Right atrium auricular region (tissue), 2 donors: Measurements from ENCODE around the gene NAALADL2. TPM values are rescaled to one million over a fixed set of nuclear protein-coding genes. Genes with fewer than 3 reads are reported as not detected.

ENCODE experiments used
- DNase-seq: peaks from one replicate; pipeline ENCODE4 v3.0.0-alpha.2; 2019; ENCODE audit warnings: low spot score
- H3K27ac ChIP-seq, 2 donors: fragments of 200-600 bp; sonication (generic); 1 replicate in 1 of 2; 2 replicates in 1 of 2; pipeline ENCODE4 v1.5.1; 2016 to 2019
- H3K27me3 ChIP-seq, 2 donors: fragments of 200-600 bp; sonication (generic); one replicate each; pipeline versions ENCODE4 v1.5.1 to v1.6.0; 2017 to 2019
- H3K36me3 ChIP-seq: fragments of 200-600 bp; sonication (generic); one replicate; pipeline ENCODE4 v1.5.1; 2016
- H3K4me1 ChIP-seq, 2 donors: fragments of 200-600 bp; sonication (generic); one replicate each; pipeline versions ENCODE4 v1.5.1 to v1.6.0; 2017 to 2019
- H3K4me3 ChIP-seq, 2 donors: fragments of 200-600 bp; sonication (generic); 1 replicate in 1 of 2; 2 replicates in 1 of 2; pipeline ENCODE4 v1.5.1; 2017 to 2019; ENCODE audit warnings: mild to moderate bottlenecking in 1 of 2, moderate library complexity in 1 of 2
- H3K9me3 ChIP-seq, 2 donors: fragments of 200-600 bp; sonication (generic); one replicate each; pipeline ENCODE4 v1.5.1; 2019
- CTCF ChIP-seq, 2 donors: fragments of 200-600 bp; sonication (generic); IDR thresholded peaks; one replicate each; pipeline ENCODE4 v1.5.1; 2019; ENCODE audit warnings: antibody characterized with exemption in 2 of 2
- total RNA-seq, 2 donors: library from RNA; depleted of rRNA; stranded (reverse); fragments of >200 nt; gene quantifications; one replicate each; pipeline ENCODE4 v1.1.0, GENCODE V29; 2016

NAALADL2 gene
- total RNA-seq, 2 donors from 2014 or later = 2.5 to 3.2 TPM

GRCh38 chr3:175731543-175731942 is 872.4 kb downstream of the NAALADL2 start:
- Histone ChIP-seq H3K4me1 (no peaks in the 10 kb centered on the region), H3K9me3 (no peaks in the 10 kb centered on the region), H3K27me3 (no peaks in the 10 kb centered on the region), H3K4me3 (no peak overlapping the region), H3K36me3 (no peaks in the 10 kb centered on the region), H3K27ac (no peak overlapping the region)
- no peak for TF ChIP-seq CTCF (IDR thresholded peaks at IDR 0.05)
- DNase-seq = no peak

GRCh38 chr3:175732017-175732416 is 872.9 kb downstream of the NAALADL2 start:
- Histone ChIP-seq H3K9me3 (no peaks in the 10 kb centered on the region), H3K27ac (no peak overlapping the region), H3K4me1 (no peaks in the 10 kb centered on the region), H3K27me3 (no peaks in the 10 kb centered on the region), H3K4me3 (no peak overlapping the region), H3K36me3 (no peaks in the 10 kb centered on the region)
- DNase-seq = no peak
- TF ChIP-seq CTCF (IDR thresholded peaks at IDR 0.05) = no peak

- no peak for DNase-seq
- Histone ChIP-seq H3K9me3 (no peaks in the 10 kb centered on the region), H3K27me3 (no peaks in the 10 kb centered on the region), H3K4me1 (no peaks in the 10 kb centered on the region), H3K27ac (no peak overlapping the region), H3K36me3 (no peaks in the 10 kb centered on the region), H3K4me3 (no peak overlapping the region)
- TF ChIP-seq CTCF (IDR thresholded peaks at IDR 0.05) = no peak
These were observed 876.7 kb downstream of the NAALADL2 start for GRCh38 chr3:175735866-175736265.

GRCh38 chr3:175737646-175738572 is 878.8 kb downstream of the NAALADL2 start:
- no peak for DNase-seq
- Histone ChIP-seq H3K36me3 (no peaks in the 10 kb centered on the region), H3K4me1 (no peaks in the 10 kb centered on the region), H3K4me3 (no peak overlapping the region), H3K9me3 (no peaks in the 10 kb centered on the region), H3K27me3 (no peaks in the 10 kb centered on the region), H3K27ac (no peak overlapping the region)
- TF ChIP-seq CTCF (IDR thresholded peaks at IDR 0.05) = no peak

- Histone ChIP-seq H3K27me3 (no peaks in the 10 kb centered on the region), H3K36me3 (no peaks in the 10 kb centered on the region), H3K9me3 (no peaks in the 10 kb centered on the region), H3K27ac (no peak overlapping the region), H3K4me3 (no peak overlapping the region), H3K4me1 (no peaks in the 10 kb centered on the region)
- DNase-seq = no peak
- TF ChIP-seq CTCF (IDR thresholded peaks at IDR 0.05) = no peak
These were observed 882.8 kb downstream of the NAALADL2 start for GRCh38 chr3:175741951-175742350.
